ENCODE results near the gene FANK1. TPM values are rescaled to one million over a fixed set of nuclear protein-coding genes. Genes with fewer than 3 reads are reported as not detected.

FANK1 gene
- total and polyA plus RNA-seq, 2 experiments from 2014 or later, result 10.2 to 13.3 TPM

GRCh38 chr10:125990974-125991373, 94.6 kb downstream of the FANK1 start:
- Histone ChIP-seq H3K4me3 (no peak overlapping the region), H3K9me2 (ENCODE audit: insufficient read depth) (no peaks in the 10 kb centered on the region), H3K9ac (no peak overlapping the region), H3K27me3 (replicated peaks; ENCODE audit: insufficient read depth) (no peaks in the 10 kb centered on the region), H3K79me2 (ENCODE audit: insufficient read depth) (no peaks in the 10 kb centered on the region), H3K36me3 (ENCODE audit: low read depth) (no peaks in the 10 kb centered on the region), H3F3A (ENCODE audit: insufficient read depth) (no peaks in the 10 kb centered on the region), H3K9me3 (ENCODE audit: low read depth) (no peaks in the 10 kb centered on the region), H3K4me2 (ENCODE audit: unreplicated experiment) (no peak overlapping the region), H4K20me1 (ENCODE audit: insufficient read depth) (no peaks in the 10 kb centered on the region), H3K27ac (no peak overlapping the region), H2AFZ (no peak overlapping the region), H3K4me1 (ENCODE audit: insufficient read depth) (0 out of 2 replicates have a peak, but pooled peaks cover 2% of the 10 kb centered on the region)
- in situ Hi-C loops (cut with MboI), result loop anchor here (25.0 kb wide), 1 partner anchor 746 kb away; no protein-coding TSS in a partner anchor
- TF ChIP-seq EZH2phosphoT487 (IDR thresholded peaks at IDR 0.05; ENCODE audit: insufficient read depth, low read depth) (no peak), EZH2 (IDR thresholded peaks at IDR 0.05; ENCODE audit: insufficient read depth, poor library complexity, severe bottlenecking) (no peak)
- no peak for DNase-seq
- WGBS, 2 experiments (ENCODE audit: low coverage in 1 of 2, low lambda C conversion rate in 2 of 2, missing lambda C conversion rate in 2 of 2), result 96 to 97% methylated on average over 2 of the region's 2 CpGs

- H3K9me2 ChIP-seq (ENCODE audit: insufficient read depth), result no peaks in the 10 kb centered on the region
- DNase-seq, result no peak
- no peaks in the 10 kb centered on the region for H3K79me2 ChIP-seq (ENCODE audit: insufficient read depth)
- H3F3A ChIP-seq (ENCODE audit: insufficient read depth), result no peaks in the 10 kb centered on the region
- WGBS, 2 experiments (ENCODE audit: low coverage in 1 of 2, low lambda C conversion rate in 2 of 2, missing lambda C conversion rate in 2 of 2), result 79 to 89% methylated on average over 1 of the region's 1 CpG
- in situ Hi-C loops (cut with MboI), result loop anchor here (25.0 kb wide), 1 partner anchor 746 kb away; no protein-coding TSS in a partner anchor
- no peaks in the 10 kb centered on the region for H3K27me3 ChIP-seq (replicated peaks; ENCODE audit: insufficient read depth)
- TF ChIP-seq EZH2phosphoT487 (IDR thresholded peaks at IDR 0.05; ENCODE audit: insufficient read depth, low read depth) (no peak), EZH2 (IDR thresholded peaks at IDR 0.05; ENCODE audit: insufficient read depth, poor library complexity, severe bottlenecking) (no peak)
- H3K4me1 ChIP-seq (ENCODE audit: insufficient read depth), result no peaks in the 10 kb centered on the region
- no peaks in the 10 kb centered on the region for H3K36me3 ChIP-seq (ENCODE audit: low read depth)
- no peak overlapping the region for H3K9ac ChIP-seq
- no peaks in the 10 kb centered on the region for H3K9me3 ChIP-seq (ENCODE audit: low read depth)
- no peak overlapping the region for H3K27ac ChIP-seq
- no peaks in the 10 kb centered on the region for H4K20me1 ChIP-seq (ENCODE audit: insufficient read depth)
- no peak overlapping the region for H3K4me3 ChIP-seq
- H3K4me2 ChIP-seq (ENCODE audit: unreplicated experiment), result no peak overlapping the region
- no peak overlapping the region for H2AFZ ChIP-seq
Observed at GRCh38 chr10:125991392-125991791, 95.0 kb downstream of the FANK1 start.

- in situ Hi-C loops (cut with MboI), result loop anchor here (25.0 kb wide), 1 partner anchor 745 kb away; no protein-coding TSS in a partner anchor
- Histone ChIP-seq H3K4me2 (ENCODE audit: unreplicated experiment) (no peak overlapping the region), H3K9me2 (ENCODE audit: insufficient read depth) (no peaks in the 10 kb centered on the region), H3K4me3 (no peak overlapping the region), H3K9me3 (ENCODE audit: low read depth) (no peaks in the 10 kb centered on the region), H2AFZ (no peak overlapping the region), H3K27ac (no peak overlapping the region), H3K9ac (no peak overlapping the region), H3F3A (ENCODE audit: insufficient read depth) (no peaks in the 10 kb centered on the region), H4K20me1 (ENCODE audit: insufficient read depth) (no peaks in the 10 kb centered on the region), H3K79me2 (ENCODE audit: insufficient read depth) (no peaks in the 10 kb centered on the region), H3K27me3 (replicated peaks; ENCODE audit: insufficient read depth) (no peaks in the 10 kb centered on the region), H3K4me1 (ENCODE audit: insufficient read depth) (no peaks in the 10 kb centered on the region), H3K36me3 (ENCODE audit: low read depth) (no peaks in the 10 kb centered on the region)
- 82% methylated on average over 7 of the region's 7 CpGs for WGBS, 2 experiments (ENCODE audit: low coverage in 1 of 2, low lambda C conversion rate in 2 of 2, missing lambda C conversion rate in 2 of 2)
- no peak for DNase-seq
- no peak for TF ChIP-seq EZH2 (IDR thresholded peaks at IDR 0.05; ENCODE audit: insufficient read depth, poor library complexity, severe bottlenecking)
- TF ChIP-seq EZH2phosphoT487 (IDR thresholded peaks at IDR 0.05; ENCODE audit: insufficient read depth, low read depth), result no peak
Observed at GRCh38 chr10:125992254-125992653, 95.9 kb downstream of the FANK1 start.

GRCh38 chr10:125994601-125995000, 98.2 kb downstream of the FANK1 start:
- no peaks in the 10 kb centered on the region for H3K9me3 ChIP-seq (ENCODE audit: low read depth)
- WGBS, 2 experiments (ENCODE audit: low coverage in 1 of 2, low lambda C conversion rate in 2 of 2, missing lambda C conversion rate in 2 of 2), result 93 to 94% methylated on average over 6 of the region's 6 CpGs
- H3K36me3 ChIP-seq (ENCODE audit: low read depth), result no peaks in the 10 kb centered on the region
- no peak overlapping the region for H3K9ac ChIP-seq
- TF ChIP-seq EZH2phosphoT487 (IDR thresholded peaks at IDR 0.05; ENCODE audit: insufficient read depth, low read depth) (no peak), EZH2 (IDR thresholded peaks at IDR 0.05; ENCODE audit: insufficient read depth, poor library complexity, severe bottlenecking) (no peak)
- H3K27ac ChIP-seq, result no peak overlapping the region
- no peaks in the 10 kb centered on the region for H3F3A ChIP-seq (ENCODE audit: insufficient read depth)
- H3K9me2 ChIP-seq (ENCODE audit: insufficient read depth), result no peaks in the 10 kb centered on the region
- H3K27me3 ChIP-seq (replicated peaks; ENCODE audit: insufficient read depth), result no peaks in the 10 kb centered on the region
- no peaks in the 10 kb centered on the region for H3K79me2 ChIP-seq (ENCODE audit: insufficient read depth)
- H4K20me1 ChIP-seq (ENCODE audit: insufficient read depth), result no peaks in the 10 kb centered on the region
- in situ Hi-C loops (cut with MboI), result loop anchor here (25.0 kb wide), 1 partner anchor 743 kb away; no protein-coding TSS in a partner anchor
- no peak for DNase-seq
- H3K4me1 ChIP-seq (ENCODE audit: insufficient read depth), result no peaks in the 10 kb centered on the region
- H3K4me2 ChIP-seq (ENCODE audit: unreplicated experiment), result no peak overlapping the region
- H2AFZ ChIP-seq, result no peak overlapping the region
- H3K4me3 ChIP-seq, result no peak overlapping the region
